NCI-H526 (cell line): ENCODE data around the gene MANBA.

Experiments used
- DNase-seq, 2 experiments: peaks; one replicate each; lab custom pipeline; 2025; lab: John Stamatoyannopoulos, UW

Gene MANBA

DNA sequence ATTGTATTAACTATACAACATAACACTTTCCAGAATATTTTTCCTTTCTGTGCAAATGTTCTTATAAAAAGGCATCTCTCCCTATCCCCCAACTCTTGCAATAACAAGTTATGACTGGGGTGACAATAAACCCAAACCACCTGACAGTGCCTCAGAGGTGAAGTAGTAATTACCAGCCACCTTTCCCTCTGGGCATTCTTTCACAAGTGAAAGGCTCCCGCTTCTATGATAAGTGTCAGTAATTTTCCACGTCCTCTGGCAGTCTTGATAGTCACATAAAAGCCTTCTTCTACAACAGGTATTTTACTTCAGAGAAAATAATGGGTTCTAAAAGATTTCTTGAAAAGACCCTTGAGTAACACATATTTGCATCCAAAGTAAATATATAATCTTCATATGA, 82.7 kb downstream of the MANBA start:
- DNase-seq = no peak

DNA sequence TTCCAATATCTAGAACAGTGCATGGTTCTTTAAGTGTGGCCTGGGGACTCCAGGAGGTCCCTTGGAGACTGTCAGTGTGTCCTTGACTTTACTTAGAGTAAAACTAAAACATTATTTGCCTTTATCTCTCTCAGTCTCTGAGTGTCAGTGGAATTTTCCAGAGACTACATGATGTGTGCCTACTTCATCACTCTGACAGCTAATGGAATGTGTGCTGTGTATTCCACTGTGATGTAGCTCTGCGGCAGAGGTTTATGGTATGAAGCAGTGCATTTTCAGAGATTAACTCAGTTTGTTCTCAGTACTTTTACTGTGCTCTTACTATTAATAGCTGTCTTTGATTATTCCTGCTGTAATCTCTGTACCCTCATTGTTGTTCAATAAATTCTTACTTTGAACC, 85.6 kb downstream of the MANBA start:
- no peak for DNase-seq

DNA sequence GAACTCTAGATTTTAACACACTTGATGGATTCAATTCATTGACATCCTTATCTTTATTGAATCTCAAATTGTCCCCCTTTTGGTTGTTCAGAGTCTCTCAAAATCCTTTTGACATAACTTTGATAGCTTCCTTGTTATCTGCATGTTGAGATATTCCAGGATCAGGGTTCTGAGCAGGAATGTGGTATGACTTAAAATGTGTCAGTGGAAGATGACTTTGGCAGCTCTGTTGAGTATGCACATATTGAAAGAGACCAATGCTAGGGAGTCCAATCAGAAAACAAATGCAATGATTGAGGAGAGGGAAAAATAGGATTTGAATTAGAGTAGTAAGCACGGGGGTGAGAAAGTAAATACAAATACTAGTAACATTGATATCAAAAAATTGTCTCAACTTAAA, 93.8 kb downstream of the MANBA start:
- DNase-seq = no peak

DNA sequence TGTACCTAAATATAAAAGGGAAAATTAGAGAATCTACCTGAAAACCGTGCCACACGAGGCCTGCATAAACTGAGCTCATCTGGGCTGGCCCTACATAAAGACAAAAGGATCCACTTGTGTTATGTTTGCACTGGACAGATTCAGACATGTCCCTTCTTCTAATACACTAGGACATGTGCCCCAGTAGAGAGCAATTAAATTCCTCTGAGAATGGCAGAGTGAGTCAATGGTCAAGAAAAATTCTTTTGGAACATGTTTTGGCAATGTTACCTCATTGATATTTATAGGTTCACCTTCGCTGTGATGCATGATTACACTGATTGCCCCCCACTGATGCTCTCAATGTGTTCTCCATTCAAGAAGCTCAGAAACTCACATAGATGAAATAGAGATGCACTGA, 95.2 kb downstream of the MANBA start:
- no peak for DNase-seq

DNA sequence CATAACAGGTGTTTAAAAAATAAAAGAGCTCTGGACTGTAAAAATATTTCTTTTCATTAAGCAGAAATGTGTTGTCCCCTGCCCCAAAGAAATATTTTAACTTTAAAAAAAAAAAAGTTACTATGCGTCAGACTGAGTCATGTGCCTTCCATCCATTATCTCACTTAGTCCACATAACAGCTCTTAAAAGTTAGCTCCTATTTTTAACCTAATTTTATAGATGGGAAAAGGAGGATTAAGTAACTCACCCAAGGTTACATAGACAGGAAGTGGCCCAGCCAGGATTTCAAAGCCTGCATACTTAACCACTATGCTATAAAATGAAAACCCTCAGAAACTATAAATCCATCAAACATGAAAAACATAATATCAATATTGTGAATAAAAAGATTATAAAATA, 97.7 kb downstream of the MANBA start:
- no peak for DNase-seq

DNA sequence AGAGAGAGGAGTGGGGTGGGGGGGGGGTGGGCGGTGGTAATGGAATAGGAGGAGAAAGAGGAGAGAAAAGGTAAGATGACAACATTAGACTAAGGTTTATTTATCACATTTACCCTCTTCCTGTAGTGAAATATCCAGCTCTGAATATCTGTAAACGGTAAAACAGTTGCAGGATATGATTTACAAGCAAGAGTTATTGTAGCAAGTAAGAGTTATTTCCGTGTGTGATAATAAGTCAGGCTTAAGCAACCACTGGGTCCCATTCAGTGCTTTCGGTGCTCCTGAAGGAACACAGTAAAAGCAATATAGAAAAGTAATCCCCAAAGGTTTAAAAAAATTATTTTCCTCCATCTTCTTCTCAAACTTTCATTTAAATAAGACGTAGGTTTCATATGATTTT, 103.6 kb downstream of the MANBA start:
- DNase-seq = no peak

DNA sequence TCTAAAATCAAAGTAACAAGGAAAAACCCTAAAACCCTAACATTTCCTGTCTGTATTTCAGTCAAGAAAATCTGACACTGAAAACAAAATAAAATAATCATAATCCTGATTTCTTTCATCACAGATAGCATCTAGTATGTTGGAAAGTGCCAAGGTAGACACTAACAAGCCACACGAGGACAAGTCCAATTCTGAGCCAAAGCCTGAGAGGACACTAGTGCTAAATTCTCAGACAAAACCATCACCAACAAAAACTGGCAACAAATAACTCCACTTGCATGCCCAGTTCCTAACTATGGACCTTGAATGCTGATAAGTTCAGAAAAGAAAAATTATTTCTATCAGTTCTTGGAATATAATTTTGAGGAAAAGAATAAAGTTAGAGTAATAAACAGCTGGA, 113.7 kb downstream of the MANBA start:
- DNase-seq = no peak

DNA sequence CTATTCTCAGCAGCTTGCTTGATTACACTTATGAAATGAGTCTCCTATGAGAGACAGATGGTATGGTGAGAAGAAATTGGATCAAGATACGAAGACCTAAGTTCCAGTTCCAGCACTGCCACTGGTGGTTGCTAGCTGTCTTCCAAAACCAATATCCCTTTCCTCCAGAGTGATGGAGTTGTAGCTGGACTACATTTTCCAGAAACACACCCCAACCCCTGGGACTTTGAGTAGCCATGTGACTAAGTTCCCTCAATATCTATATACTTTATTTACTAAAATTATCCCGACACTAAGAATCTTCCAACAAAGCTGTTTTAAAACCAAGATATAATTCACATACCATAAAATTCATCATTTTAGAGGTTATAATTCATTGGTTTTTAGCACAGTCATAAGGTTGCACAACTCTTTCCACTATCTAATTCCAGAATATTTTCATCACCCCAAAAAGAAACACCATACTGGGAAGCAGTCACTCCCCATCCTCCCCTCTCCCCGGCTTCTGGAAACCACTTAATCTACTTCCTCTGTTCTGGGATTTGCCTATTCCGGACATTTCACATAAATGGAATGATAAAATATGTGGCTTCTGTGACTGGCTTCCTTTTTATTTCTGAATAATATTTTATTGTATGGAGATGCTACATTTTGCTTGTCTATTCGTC, 118.0 kb downstream of the MANBA start:
- DNase-seq = no peak

DNA sequence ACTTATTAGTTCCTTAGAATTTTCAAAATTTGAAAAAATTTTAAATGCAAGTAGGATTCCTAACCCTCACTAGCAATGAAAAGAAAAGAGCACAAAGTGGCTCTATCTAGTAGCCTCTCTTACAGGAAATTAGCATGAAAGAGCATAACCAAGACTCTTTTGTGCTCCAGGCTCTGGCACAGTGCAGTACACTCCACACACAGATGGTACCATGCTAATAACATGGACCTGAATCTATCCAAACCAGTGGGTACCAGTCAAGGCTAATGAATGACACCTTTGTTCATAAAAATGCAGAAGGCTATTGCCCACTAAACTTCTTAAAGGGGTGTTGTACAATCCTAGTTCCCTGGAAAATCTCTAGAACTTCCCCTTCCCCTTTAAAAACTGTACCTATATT, 119.0 kb downstream of the MANBA start:
- DNase-seq = no peak

DNA sequence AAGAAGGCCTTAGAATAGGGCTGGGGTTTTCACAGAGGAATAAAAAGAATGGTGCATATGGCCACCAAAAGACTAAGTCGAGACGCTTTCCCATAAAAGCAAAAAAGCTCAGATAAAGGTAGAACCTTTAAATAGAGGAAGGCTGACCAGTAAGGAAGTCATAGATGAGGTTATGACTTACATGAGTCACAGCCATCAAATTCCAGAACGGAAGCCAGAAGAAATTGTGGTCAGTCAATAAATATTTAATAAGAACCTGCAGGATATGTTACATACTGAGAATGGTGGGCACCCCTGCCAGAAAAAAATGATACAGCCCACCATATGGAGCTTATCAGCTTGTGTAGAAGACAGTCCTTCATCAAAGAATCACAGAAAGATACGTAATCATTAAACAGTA, 120.1 kb downstream of the MANBA start:
- no peak for DNase-seq

DNA sequence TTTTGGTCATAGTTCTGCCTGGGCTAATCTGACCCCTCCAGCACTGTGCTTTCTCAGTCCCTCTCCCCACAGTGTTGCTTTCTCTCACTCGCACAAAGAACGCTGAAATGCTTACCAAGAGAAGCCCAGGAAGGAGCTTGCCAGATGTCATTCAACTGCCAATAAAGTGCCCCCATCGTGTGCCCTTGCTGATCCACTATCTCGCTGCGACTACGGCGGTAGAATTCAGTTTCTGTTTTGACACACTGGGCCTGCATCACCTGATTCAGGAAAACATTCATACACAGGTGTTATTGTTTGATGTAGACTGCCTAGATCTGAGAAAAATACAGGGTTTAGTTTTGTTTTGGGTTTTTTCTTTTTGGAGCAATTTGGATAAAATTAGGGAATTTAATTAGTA, 121.2 kb downstream of the MANBA start:
- DNase-seq = no peak

DNA sequence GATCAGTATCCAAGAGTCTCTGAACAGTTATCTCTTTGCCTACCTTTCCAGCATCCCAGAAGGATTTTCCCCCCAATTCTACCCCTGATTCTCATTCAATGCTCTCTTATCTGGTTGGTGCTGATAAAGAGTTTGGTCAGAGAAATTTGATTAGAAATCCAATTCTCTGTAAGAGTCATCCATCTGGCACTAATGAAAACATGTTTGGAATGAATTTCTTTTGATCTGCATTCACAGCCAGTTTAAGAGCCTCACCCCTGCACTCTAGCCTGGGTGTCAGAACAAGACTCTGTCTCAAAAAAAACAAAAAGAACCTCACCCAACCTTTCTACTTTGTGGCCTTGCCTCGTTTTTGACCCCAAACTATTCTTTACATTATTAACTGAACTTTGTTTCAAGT, 122.1 kb downstream of the MANBA start:
- DNase-seq = no peak

DNA sequence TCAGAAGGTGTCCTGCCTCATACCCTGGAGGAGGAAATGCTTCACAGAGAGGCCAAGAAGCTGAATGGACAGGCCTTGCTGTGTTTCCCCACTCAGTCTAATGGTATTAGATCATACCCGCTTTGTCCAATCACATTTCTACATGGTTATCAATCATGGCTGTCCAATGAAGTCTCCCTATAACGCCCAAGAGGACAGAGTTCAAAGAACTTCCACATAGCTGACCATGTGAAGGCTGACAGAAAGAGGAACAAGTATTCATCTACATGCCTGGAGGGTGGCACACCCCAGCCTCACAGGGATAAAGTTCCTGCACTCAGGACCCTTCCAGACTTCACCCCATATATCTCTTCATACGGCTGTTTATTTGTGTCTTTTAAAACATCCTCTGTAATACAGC, 123.4 kb downstream of the MANBA start:
- no peak for DNase-seq

DNA sequence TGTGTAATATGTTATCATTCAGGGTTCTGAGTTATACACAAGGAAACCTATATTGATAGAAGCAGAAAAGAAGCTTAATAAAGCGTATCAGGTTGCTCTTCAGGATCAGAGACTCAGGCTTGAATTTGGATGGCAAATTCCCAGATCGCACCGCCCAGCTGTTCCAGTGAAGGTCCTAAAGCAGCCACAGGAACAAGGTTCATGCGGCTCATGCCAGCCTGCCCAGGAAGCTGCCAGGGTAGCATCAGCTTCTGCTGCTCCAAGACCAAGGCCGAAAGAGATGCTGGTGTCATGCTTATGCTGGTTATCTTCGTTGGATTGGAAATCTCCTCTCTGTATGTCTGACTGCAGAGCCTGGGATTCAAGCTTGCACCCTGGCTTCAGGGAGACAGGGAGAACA, 127.7 kb downstream of the MANBA start:
- peak; percentile 6 to 58 for DNase-seq

DNA sequence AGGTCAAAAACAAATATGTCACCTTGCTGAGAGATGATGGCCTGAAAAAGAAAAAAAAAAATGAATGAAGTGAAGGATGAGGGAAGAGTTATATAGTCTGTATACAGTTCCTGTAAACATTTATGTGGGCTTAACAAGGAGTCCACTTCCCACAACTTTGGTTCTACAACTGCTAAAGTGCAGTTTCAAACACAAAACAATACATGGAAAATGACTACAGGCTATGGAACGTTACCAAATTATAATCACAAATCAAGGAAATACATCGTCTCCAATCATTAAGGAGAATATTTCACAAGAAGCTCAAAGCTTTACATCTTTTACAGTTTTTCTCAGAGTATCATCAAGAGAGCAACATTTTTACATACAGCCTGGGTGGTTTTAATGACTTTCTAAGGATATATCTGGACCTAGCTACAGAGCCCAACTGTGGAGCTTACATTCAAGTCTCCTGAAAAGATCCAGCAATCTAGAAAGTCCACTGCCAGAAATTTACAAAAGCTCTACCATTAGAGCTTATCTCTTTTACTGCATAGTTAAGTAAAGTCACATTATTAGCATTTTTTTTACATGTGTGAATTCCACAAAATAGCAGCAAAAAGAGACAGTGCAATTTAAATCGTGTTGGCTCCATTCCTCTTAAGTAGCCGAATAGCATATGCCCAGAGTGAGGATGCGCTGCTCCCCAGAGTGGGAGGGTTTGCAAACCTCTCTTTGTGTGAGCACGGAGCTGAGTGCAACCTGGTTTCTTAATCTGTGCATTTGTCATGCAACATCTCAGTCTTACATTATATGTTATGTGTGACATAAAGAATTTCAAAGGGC, 128.3 kb downstream of the MANBA start:
- peak in 1 of 2 experiments; percentile 12 for DNase-seq

DNA sequence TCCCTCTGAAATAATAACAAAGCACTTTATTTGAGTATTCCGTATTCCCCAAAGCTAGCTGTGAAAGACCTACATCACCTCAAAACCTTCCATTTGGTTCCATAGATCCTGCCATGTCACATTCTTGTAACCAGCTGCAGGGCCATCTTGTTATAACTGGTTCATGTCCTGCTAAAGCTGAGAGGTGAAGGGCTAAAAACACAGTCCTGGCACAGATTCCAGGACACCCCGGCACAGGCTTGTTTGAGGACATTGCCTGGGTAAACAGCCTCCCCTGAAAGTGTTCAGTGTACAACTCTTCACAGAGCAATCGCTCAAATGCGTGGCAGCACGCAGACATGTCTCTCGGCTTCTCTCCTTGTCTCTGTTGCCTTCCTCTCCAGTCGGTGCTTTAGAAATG, 129.2 kb downstream of the MANBA start:
- DNase-seq = no peak

DNA sequence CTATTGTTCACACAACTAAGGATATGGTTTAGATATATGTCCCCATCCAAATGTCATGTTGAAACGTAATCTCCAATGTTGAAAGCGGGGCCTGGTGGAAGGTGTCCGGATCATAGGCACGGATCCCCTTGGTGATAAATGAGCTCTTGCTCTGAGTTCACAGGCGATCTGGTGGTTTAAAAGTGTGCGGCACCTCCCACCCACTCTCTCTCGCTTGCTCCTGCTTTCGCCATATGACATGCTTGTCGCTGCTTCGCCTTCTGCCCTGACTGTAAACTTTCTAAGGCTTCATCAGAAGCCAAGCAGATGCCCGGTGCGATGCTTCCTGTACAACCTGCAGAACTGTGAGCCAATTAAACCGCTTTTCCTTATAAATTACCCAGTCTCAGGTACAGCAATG, 131.1 kb downstream of the MANBA start:
- DNase-seq = no peak

DNA sequence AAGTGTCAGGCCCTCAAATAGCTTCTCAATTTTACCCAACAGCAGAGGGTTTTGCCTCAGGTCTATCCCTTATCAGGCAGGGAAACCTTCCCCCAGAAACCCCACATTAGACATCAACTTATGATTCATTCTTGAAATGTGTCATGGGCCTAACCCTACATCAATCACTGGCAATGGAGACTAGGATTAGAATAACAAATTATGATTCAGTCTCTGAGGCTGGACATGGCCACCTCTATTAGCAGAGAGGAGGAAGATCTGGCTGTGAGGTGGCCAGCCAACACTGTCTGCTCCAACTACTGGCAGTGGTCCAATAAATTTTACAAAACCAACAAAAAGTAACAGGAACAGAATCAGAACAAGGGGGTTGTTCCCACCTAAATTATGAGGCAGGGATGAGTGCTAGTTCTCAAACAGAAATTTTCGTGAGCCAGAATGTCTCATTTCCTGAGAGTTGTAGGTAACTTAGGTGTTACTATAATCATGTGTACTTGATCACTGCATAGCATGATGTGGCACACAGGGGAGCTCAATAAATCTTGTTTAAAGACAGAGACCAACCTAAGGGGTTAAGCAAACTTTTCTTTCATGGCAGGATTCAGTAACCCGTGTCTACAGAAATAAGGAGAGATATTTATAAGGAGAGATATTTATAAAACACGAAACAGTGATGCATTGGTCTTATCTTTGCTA, 132.8 kb downstream of the MANBA start:
- no peak for DNase-seq

DNA sequence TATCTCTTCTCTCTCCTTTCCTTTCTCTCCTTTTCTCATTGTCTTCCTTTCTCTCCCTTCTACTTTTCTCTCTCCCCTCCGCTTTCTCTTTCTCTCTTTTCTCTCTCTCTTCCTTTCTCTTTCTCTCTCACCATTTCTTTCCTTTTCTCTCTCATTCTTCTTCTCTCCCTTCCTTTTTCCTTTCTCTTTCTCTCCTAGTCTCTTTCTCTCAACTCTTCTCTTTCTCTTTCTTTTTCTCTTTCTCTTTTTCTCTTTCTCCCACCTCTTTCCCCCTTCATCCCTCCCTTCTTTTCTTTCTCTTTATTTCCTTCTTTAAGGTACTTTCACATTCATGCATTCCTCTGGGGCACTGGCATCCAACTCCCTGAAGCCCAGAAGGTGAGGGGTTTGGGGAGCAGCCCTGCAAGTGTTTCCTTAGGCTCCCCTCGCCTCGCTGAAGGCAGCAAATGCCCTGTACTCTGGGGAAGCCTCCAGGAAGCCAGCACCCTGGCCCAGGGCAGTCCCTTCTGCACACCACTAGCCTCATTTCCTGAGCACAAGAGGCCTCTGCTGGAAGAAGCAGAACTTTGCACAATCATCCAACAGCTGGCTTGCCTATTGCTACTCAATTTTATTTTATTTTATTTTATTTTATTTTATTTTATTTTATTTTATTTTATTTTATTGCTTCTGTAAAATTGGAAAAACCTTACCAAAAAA, 135.4 kb downstream of the MANBA start:
- DNase-seq = peak in 1 of 2 experiments; percentile 12

DNA sequence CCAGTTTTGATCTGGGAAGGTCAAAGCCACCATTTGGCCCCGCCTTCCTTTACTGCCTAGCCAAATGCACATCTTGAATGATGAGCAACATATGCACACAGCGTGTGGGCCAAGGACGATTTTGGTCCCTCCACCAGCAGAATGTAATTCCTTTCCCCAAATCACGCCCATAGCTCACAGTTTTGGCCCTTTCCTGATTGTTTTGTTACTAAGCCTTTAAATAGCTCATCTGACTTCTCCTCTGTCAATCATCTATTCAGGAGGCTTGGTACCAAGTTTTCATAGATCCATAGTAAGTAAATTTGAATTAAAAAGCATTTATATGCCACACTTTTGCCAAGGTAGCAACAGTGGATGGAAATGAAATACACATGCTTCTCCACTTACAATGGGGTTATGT, 136.3 kb downstream of the MANBA start:
- DNase-seq = no peak

DNA sequence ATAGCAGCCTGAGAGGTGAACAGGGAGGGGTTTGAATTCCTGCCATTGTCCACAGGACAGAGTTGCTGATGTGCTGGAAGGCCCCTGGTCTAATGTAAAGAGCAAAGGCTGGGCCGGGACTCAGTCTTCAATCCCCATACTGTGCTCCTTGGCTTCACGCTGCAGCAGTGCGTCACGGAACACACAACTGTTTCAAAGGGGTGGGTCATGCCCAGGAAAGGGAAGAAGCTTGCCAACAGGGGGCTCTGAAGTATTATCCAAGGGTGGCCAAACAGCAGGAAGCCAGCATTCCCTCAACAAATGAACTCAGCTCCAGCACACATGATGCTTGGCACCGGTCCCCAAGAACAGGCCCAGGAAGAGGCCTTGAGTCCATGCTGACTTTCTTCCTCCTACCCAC, 137.1 kb downstream of the MANBA start:
- peak; percentile 11 to 30 for DNase-seq

DNA sequence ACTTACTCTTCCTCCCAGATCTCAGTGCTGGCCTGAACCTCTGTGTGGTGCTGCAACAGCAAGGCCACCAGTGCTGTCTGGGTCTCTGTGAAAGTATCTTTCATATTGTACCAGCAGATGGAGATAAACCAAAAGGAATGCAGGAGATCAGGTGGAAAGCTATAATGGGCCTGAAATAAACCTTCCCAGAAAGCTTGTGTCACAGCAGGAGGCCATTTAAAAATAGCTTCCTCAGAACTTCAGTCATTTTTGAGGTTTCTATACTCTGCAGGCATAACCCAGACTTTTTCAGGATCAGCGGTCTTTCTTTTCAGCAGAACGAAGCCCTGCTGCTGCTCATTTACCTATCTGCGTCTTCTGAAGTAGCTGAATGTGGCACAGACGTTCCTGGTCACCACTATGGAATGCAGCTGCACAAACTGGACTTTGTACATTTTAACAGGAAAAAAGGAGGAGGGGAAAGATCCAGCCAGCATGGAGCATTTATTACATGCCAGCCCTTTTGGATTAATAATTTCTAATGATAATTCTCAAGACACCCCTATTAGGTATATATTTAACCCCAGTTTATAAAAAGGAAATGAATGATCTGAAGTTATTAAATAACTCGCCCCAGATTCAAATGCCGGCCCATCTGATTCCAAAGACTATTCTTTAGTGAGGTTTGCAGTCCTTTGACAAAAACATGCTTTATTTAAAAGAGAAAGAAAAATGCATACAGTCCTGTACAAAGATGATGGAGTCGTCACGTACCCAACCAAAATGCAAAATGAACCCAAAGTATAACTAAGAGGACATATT, 139.9 kb downstream of the MANBA start:
- peak; percentile 52 to 67 for DNase-seq
